ENCODE measurements around the gene PPP1R8.

DNA sequence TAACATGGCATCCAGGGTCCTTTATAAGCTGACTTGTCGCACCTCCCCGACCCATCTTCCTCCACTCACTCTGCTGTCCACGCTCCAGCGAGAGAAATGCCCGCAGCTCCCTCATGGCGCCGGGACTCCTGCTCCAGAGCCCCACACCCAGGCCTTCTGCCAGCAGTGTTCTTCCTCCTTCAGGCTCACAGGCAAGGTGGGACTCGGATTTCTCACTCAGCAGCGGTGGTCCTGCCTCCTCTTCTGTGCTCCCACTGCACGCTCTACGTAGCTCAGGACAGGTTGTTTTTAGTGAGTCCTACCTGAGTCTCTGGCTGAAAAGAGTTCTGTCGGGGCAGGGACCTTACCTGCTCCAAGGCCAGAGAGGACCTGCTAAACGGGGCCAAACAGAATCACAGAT, 53.0 kb downstream of the PPP1R8 start:
- TF ChIP-seq, protein P1, sequence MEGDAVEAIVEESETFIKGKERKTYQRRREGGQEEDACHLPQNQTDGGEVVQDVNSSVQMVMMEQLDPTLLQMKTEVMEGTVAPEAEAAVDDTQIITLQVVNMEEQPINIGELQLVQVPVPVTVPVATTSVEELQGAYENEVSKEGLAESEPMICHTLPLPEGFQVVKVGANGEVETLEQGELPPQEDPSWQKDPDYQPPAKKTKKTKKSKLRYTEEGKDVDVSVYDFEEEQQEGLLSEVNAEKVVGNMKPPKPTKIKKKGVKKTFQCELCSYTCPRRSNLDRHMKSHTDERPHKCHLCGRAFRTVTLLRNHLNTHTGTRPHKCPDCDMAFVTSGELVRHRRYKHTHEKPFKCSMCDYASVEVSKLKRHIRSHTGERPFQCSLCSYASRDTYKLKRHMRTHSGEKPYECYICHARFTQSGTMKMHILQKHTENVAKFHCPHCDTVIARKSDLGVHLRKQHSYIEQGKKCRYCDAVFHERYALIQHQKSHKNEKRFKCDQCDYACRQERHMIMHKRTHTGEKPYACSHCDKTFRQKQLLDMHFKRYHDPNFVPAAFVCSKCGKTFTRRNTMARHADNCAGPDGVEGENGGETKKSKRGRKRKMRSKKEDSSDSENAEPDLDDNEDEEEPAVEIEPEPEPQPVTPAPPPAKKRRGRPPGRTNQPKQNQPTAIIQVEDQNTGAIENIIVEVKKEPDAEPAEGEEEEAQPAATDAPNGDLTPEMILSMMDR (IDR thresholded peaks at IDR 0.05), result no peak
- no peak for TF ChIP-seq POLR2A (IDR thresholded peaks at IDR 0.05)

Measured in adrenal gland (tissue), 5 donors.